Body of pancreas (tissue), 4 donors: ENCODE results near the gene EHD3. TPM values are rescaled to one million over a fixed set of nuclear protein-coding genes. Genes with fewer than 3 reads are reported as not detected.

ENCODE experiments used
- ATAC-seq: fragments of 150-250 bp; one replicate; pipeline ENCODE4 v1.9.1; 2016
- DNase-seq, 4 donors: peaks; one replicate each; pipeline ENCODE4 v3.0.0-alpha.2; 2019
- H3K27ac ChIP-seq, 4 donors: fragments of 200-600 bp; sonication (generic); 1 replicate in 3 of 4; 2 replicates in 1 of 4; pipeline versions ENCODE4 v1.5.1 to v1.6.1; 2016 to 2019; ENCODE audit warnings: mild to moderate bottlenecking in 1 of 4, mixed read lengths in 1 of 4, moderate library complexity in 1 of 4
- H3K27me3 ChIP-seq, 2 donors: fragments of 200-600 bp; sonication (generic); one replicate each; pipeline ENCODE4 v1.6.0; 2016; ENCODE audit warnings: mild to moderate bottlenecking in 1 of 2
- H3K36me3 ChIP-seq, 2 donors: fragments of 200-600 bp; sonication (generic); replicated peaks in 1 of 2; 2 replicates each; pipeline ENCODE4 v1.5.1; 2016; ENCODE audit warnings: low read depth in 2 of 2; ENCODE audit not compliant: insufficient read depth in 1 of 2
- H3K4me1 ChIP-seq: fragments of 200-600 bp; sonication (generic); one replicate; pipeline ENCODE4 v1.6.0; 2016
- H3K4me3 ChIP-seq, 2 donors: fragments of 200-600 bp; sonication (generic); 1 replicate in 1 of 2; 2 replicates in 1 of 2; pipeline ENCODE4 v1.5.1; 2016 to 2019
- H3K9me3 ChIP-seq, 3 donors: fragments of 200-600 bp; sonication (generic); 1 replicate in 2 of 3; 2 replicates in 1 of 3; pipeline ENCODE4 v1.5.1; 2016
- CTCF ChIP-seq, 7 experiments: fragments of 450-650 bp in 4 of 7; fragments of 200-600 bp in 3 of 7; sonication (generic) in 3 of 7; IDR thresholded peaks; one replicate each; pipeline ENCODE4 v1.5.1; 2016 to 2019; ENCODE audit warnings: antibody characterized with exemption in 7 of 7
- POLR2A ChIP-seq, 3 donors: fragments of 450-650 bp; IDR thresholded peaks; one replicate each; pipeline ENCODE4 v1.6.1; 2016; ENCODE audit warnings: antibody characterized with exemption in 3 of 3, mild to moderate bottlenecking in 2 of 3
- WGBS, 2 donors: methylation state at CpG; one replicate each; pipeline ENCODE4 v1.1.5; 2017; 5-methylcytosine and 5-hydroxymethylcytosine counted together
- intact Hi-C: fragments of 100-400 bp; cut with DNase I; formaldehyde crosslinking; loops from one replicate; pipeline ENCODE4 v1.15.1; 2023
- total RNA-seq, 2 donors: library from RNA; depleted of rRNA; stranded (reverse); fragments of >200 nt; gene quantifications; one replicate each; pipeline ENCODE4 v1.1.0, GENCODE V29; 2016

The EHD3 gene
- total RNA-seq, 2 donors from 2014 or later: 0.99 to 2.3 TPM

GRCh38 chr2:31268344-31268743 lies 34.4 kb downstream of the EHD3 start:
- H3K4me1 ChIP-seq: no peaks in the 10 kb centered on the region
- no peak overlapping the region for H3K4me3 ChIP-seq
- H3K36me3 ChIP-seq: no peaks in the 10 kb centered on the region
- intact Hi-C loops: no loop called here
- 90 to 92% methylated on average over 2 of the region's 2 CpGs for WGBS, 2 donors
- ATAC-seq (no peak), DNase-seq (no peak)
- H3K27ac ChIP-seq: no peak overlapping the region
- TF ChIP-seq POLR2A (IDR thresholded peaks at IDR 0.05) (no peak), CTCF (IDR thresholded peaks at IDR 0.05) (no peak)
- H3K9me3 ChIP-seq: no peaks in the 10 kb centered on the region
- no peaks in the 10 kb centered on the region for H3K27me3 ChIP-seq

GRCh38 chr2:31269087-31269486 lies 35.1 kb downstream of the EHD3 start:
- Histone ChIP-seq H3K4me1 (no peaks in the 10 kb centered on the region), H3K4me3 (no peak overlapping the region), H3K27ac (no peak overlapping the region), H3K27me3 (no peaks in the 10 kb centered on the region), H3K36me3 (no peaks in the 10 kb centered on the region), H3K9me3 (no peaks in the 10 kb centered on the region)
- DNase-seq (no peak), ATAC-seq (no peak)
- 60 to 70% methylated on average over 4 of the region's 4 CpGs for WGBS, 2 donors
- intact Hi-C loops: no loop called here
- no peak for TF ChIP-seq CTCF (IDR thresholded peaks at IDR 0.05)
- no peak for TF ChIP-seq POLR2A (IDR thresholded peaks at IDR 0.05)

- H3K27me3 ChIP-seq: no peaks in the 10 kb centered on the region
- TF ChIP-seq POLR2A (IDR thresholded peaks at IDR 0.05): no peak
- TF ChIP-seq CTCF (IDR thresholded peaks at IDR 0.05): no peak
- no peak overlapping the region for H3K27ac ChIP-seq
- WGBS, 2 donors: 83 to 92% methylated on average over 3 of the region's 3 CpGs
- intact Hi-C loops: no loop called here
- H3K9me3 ChIP-seq: no peaks in the 10 kb centered on the region
- ATAC-seq: no peak
- no peaks in the 10 kb centered on the region for H3K36me3 ChIP-seq
- DNase-seq: no peak
- no peaks in the 10 kb centered on the region for H3K4me1 ChIP-seq
- no peak overlapping the region for H3K4me3 ChIP-seq
Measured at GRCh38 chr2:31270131-31270530, 36.2 kb downstream of the EHD3 start.

- ATAC-seq: no peak
- DNase-seq: no peak
- H3K9me3 ChIP-seq: no peaks in the 10 kb centered on the region
- TF ChIP-seq CTCF (IDR thresholded peaks at IDR 0.05) (no peak), POLR2A (IDR thresholded peaks at IDR 0.05) (no peak)
- H3K4me1 ChIP-seq: no peaks in the 10 kb centered on the region
- no peak overlapping the region for H3K27ac ChIP-seq
- H3K4me3 ChIP-seq: no peak overlapping the region
- H3K27me3 ChIP-seq: no peaks in the 10 kb centered on the region
- intact Hi-C loops: no loop called here
- WGBS, 2 donors: 66 to 69% methylated on average over 7 of the region's 7 CpGs
- no peaks in the 10 kb centered on the region for H3K36me3 ChIP-seq
Measured at GRCh38 chr2:31270822-31271231, 36.9 kb downstream of the EHD3 start.

GRCh38 chr2:31271851-31272267 lies 37.9 kb downstream of the EHD3 start:
- no peak for TF ChIP-seq POLR2A (IDR thresholded peaks at IDR 0.05)
- no peak for TF ChIP-seq CTCF (IDR thresholded peaks at IDR 0.05)
- 68 to 74% methylated on average over 4 of the region's 4 CpGs for WGBS, 2 donors
- Histone ChIP-seq H3K36me3 (no peaks in the 10 kb centered on the region), H3K27ac (no peak overlapping the region), H3K9me3 (no peaks in the 10 kb centered on the region), H3K4me3 (no peak overlapping the region), H3K27me3 (no peaks in the 10 kb centered on the region), H3K4me1 (no peaks in the 10 kb centered on the region)
- no peak for DNase-seq
- ATAC-seq: no peak
- intact Hi-C loops: no loop called here
